ENCODE measurements around the gene ABCC4. TPM values are rescaled to one million over a fixed set of nuclear protein-coding genes. Genes with fewer than 3 reads are reported as not detected.

The ABCC4 gene
- total and polyA plus RNA-seq, 2 of the 13 experiments (the other 11 are each of a cell fraction or from before 2014, with no cell fraction given), result 4.2 to 11.3 TPM

- TF ChIP-seq ARID5B (CRISPR knock-in tag; IDR thresholded peaks at IDR 0.05) (peak; percentile 80), CCDC6 (CRISPR knock-in tag; IDR thresholded peaks at IDR 0.05) (no peak), DPF2 (CRISPR knock-in tag; IDR thresholded peaks at IDR 0.05; ENCODE audit: borderline replicate concordance, low read depth) (peak; percentile 70), ATF7 (IDR thresholded peaks at IDR 0.05) (no peak), ATF7 (CRISPR knock-in tag; IDR thresholded peaks at IDR 0.05) (no peak), ATF3 (CRISPR knock-in tag; IDR thresholded peaks at IDR 0.05) (no peak), ZNF543 (CRISPR knock-in tag; IDR thresholded peaks at IDR 0.05) (0 out of 2 replicates have a peak, but pooled peaks have one; percentile 4), HES4 (CRISPR knock-in tag; IDR thresholded peaks at IDR 0.05; ENCODE audit: borderline replicate concordance) (no peak), HOXA3 (CRISPR knock-in tag; IDR thresholded peaks at IDR 0.05) (no peak), ZNF713 (CRISPR knock-in tag; IDR thresholded peaks at IDR 0.05) (no peak), TGIF2 (CRISPR knock-in tag; IDR thresholded peaks at IDR 0.05) (0 out of 2 replicates have a peak, but pooled peaks have one; percentile 40), MZF1 (CRISPR knock-in tag; IDR thresholded peaks at IDR 0.05; ENCODE audit: borderline replicate concordance) (no peak), ZNF234 (CRISPR knock-in tag; conservative IDR thresholded peaks at IDR 0.05) (no peak), PAX8 (CRISPR knock-in tag; IDR thresholded peaks at IDR 0.05; ENCODE audit: borderline replicate concordance) (no peak), FOXP4 (CRISPR knock-in tag; IDR thresholded peaks at IDR 0.05) (peak; percentile 94), ZBTB1 (CRISPR knock-in tag; IDR thresholded peaks at IDR 0.05; ENCODE audit: borderline replicate concordance) (no peak), TARDBP (CRISPR knock-in tag; IDR thresholded peaks at IDR 0.05) (peak; percentile 49; the same call in 1 of the 2 replicates), ZNF331 (CRISPR knock-in tag; IDR thresholded peaks at IDR 0.05) (no peak), POLR2AphosphoS5 (IDR thresholded peaks at IDR 0.05; ENCODE audit: low read depth, low read length) (no peak), GLI4 (CRISPR knock-in tag; IDR thresholded peaks at IDR 0.05; ENCODE audit: borderline replicate concordance) (no peak), HHEX (CRISPR knock-in tag; IDR thresholded peaks at IDR 0.05) (no peak), ASH2L (IDR thresholded peaks at IDR 0.05; ENCODE audit: insufficient read length, low read depth, low read length) (peak; percentile 53), SAFB2 (CRISPR knock-in tag; IDR thresholded peaks at IDR 0.05; ENCODE audit: borderline replicate concordance, low read depth) (no peak), ATF4 (CRISPR knock-in tag; IDR thresholded peaks at IDR 0.05) (peak in 1 of 2 experiments; percentile 16; a peak in 1 of 4 replicates)
These were observed 140.9 kb downstream of the ABCC4 start (continued) for GRCh38 chr13:95160112-95160906.

All from HepG2 (cell line).